GM12874 (cell line): ENCODE measurements around the gene NSF.

Experiments used
- TF ChIP-seq, protein P1 (sequence below): IDR thresholded peaks from 2 replicates; pipeline ENCODE4 v1.5.1; 2011; ENCODE audit warnings: low read depth, mild to moderate bottlenecking, control low read depth, low read length, moderate library complexity; ENCODE audit not compliant: insufficient read depth

Gene NSF

DNA sequence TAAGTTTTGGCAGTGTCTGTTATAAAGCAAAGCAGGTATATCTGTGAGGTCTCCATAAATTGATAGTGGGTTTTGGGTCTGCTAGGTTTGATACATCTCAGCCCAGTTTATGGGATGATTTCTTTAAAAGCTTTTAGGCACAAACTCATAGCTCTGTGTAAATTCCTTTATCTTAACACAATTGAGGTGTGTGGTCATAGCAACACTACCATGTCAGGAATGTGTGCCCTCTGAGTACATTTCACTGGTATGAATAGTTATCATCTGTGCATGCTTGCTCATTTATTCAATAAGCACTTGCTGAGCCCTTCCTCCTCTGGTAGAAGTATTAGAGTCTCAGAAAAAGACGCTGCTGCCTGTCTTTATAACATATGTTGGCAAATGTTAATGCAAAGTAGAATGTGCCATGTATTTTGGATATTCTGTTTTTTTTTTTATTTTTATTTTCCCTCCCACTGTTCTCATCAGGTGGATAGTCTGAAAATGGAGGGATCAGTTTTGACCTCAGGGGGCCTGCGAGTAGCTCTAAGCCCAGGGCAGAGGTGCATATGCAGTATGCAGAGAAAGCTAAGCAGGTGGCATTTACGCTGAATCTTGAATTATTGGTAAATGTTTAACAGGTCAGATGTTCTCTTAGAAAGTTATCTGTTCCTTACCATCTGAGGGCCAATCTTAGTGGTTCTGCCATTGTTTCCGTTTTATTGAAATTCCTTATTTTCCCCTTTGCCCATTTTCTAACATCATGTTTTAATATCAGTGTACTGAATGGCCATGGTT is 137.3 kb downstream of the NSF start:
- TF ChIP-seq, protein P1, sequence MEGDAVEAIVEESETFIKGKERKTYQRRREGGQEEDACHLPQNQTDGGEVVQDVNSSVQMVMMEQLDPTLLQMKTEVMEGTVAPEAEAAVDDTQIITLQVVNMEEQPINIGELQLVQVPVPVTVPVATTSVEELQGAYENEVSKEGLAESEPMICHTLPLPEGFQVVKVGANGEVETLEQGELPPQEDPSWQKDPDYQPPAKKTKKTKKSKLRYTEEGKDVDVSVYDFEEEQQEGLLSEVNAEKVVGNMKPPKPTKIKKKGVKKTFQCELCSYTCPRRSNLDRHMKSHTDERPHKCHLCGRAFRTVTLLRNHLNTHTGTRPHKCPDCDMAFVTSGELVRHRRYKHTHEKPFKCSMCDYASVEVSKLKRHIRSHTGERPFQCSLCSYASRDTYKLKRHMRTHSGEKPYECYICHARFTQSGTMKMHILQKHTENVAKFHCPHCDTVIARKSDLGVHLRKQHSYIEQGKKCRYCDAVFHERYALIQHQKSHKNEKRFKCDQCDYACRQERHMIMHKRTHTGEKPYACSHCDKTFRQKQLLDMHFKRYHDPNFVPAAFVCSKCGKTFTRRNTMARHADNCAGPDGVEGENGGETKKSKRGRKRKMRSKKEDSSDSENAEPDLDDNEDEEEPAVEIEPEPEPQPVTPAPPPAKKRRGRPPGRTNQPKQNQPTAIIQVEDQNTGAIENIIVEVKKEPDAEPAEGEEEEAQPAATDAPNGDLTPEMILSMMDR: no peak

DNA sequence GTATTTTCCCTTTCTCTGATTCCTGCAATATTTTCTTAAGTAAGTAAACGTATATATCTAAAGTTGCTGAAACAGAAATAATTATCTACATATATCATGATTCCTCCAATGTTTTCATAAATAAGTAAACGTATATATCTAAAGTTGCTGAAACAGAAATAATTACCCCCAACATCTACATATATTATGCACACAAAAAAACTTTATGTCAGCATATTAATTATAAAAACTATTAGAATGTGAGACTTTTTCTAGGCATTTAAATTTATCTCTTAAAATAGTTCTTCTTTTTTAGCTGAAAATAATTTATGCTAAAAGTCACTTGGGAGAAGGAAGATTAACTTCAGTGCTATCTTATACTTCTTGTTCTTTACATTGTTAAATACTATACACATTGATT is 139.6 kb downstream of the NSF start:
- TF ChIP-seq, protein P1: no peak

DNA sequence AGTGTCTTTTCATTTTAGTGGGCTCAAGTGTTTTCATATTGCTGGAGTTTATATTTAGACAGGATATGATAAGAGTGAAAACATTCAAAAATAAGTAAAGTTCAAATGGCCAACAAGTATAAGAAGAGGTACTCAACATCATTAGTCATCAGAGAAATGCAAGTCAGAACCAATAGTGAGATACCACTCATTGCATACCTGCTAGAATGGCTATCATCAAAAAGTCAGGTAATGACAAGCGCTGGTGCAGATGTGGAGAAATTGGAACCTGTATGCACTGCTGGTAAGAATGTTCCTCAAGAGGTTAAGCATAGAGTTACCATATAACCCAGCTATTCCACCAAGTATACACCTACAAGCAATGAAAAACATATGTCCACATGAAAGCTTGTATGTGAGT is 140.2 kb downstream of the NSF start:
- TF ChIP-seq, protein P1: no peak

DNA sequence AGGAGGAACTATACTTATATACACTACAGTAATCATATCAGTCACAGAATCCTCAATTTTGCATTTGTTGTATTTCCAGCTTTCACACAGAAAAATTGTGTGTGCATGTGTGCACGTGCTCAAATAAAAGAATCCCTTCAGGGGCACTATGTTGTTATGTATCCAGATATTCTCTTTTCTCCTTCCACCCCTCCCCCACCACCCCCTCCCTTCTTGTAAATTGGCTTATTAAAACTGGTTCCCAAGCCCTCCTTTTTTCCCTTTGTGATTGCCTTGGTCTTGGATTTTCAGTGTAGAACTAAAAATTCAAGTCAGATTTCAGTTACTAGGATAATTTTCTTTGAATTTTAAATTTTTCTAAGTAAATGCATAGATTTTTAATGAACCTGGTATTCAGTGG is 141.7 kb downstream of the NSF start:
- TF ChIP-seq, protein P1: no peak

DNA sequence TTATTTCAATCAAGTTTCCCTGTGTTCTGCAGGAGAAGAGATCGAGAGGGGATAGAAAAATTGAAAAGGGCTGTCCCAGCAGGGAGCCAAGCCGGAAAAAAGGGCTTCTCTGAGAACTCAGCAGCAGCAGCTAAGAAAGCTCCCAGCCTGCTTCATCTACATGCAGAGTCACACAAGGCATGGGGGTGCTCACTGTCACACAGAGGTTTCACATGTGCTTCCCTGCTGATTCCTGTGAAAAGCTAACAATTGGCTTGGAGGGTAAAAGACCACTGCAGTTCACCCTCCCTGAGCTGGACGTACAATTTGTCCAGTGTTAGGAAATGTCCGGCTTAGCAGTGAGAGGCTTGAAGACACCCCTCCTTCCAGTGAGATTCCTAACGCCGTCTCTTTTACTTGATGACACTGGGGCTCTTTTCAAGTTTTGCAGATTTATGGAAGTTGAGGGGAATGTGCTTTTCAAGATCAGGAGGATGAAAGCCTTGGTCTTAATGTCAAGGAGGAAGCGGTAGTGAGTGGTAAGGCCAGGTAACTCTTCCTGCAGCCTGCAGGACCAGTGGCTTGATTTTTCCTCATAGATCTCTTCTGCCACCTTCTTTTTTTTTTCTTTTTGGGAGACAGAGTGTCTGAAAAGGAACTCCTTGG is 142.4 kb downstream of the NSF start:
- TF ChIP-seq, protein P1: no peak

DNA sequence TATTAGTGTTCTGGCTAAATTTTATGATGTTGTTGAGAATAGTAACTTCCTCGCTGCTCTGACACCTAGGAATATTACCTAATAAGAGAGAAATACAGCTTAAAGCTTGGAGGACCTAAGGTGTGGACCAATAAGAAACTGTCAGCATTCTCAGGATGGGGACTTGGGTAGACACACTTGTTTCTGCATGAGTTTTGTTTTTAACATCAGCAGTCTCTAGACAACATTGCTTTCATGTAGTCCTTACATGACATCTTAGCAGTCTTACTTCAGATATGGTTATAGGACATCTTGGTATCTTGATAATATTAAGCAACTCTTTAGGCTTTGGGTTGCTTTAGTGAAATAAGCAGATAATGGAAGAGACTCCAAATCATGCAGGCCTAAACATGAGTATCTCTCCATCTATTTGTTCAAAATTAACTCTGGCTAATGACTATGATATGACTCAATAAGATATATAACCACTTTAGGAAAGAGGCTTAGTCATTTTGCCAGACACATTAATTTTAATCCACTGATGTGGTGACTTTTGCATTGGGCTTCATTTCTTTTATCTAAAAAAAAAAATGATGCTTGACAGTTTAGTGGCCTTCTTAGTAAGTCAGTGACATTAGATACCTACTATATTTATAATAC is 143.5 kb downstream of the NSF start:
- TF ChIP-seq, protein P1: no peak

DNA sequence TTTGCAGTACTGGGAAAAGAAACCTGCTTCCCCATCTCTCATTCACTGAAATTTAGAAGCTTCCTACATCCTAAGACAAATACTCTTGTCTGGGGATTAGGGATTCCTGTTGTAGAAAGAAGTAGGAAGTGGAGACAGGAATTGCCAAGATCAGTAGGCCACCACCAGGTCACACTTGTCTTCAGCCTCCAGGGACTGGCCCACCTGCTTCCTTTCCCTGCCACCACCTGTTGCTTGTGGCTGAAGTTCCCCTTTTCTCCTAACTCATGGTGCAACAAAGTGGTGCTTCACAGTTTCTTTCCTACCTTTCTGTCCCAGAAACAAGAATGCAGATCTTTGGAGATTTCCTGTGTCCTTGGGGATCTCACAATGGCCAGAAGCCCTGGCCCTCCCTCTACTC is 145.6 kb downstream of the NSF start:
- TF ChIP-seq, protein P1: no peak
